ENCODE results near the gene CDC6. TPM values are rescaled to one million over a fixed set of nuclear protein-coding genes. Genes with fewer than 3 reads are reported as not detected.

Gene CDC6
- total RNA-seq, 1 donor from 2014 or later = 4.7 TPM

DNA sequence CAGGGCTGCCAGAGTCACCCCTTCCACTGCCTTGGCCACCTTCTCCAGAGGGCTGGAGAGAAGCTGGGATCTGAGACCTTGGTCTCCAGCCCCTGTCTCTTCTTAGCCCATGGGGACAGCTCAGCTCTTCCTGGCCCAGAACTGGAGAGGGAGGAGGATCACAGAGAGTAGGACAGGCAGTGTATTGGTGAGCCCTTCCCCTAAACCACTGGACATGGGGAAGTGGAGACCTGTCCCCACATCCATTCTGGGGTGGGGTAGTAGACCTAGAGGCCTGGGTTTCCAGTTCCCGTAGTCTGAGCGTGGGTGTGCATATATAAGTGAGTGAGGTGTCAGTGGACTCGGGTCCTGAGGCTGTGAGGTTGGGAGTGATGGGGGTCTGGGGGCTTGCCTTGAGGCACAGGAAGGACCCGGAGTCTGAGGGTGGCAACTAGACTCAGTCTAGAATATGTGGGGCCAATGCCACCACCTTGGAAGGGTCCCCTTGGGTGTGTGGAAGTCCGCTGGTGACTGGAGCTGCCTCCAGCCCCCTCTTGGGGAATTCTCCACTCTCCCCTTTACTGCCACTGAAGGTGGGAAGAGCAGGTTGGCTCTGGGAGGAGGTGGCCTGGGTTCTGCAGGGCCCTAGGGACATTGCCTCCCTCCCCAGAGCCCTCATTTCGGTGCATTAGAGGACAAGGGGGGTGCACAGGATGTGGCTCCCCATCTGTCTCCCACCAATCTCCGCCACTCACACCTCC, 56.9 kb downstream of the CDC6 start:
- peak overlapping the region; percentile 92 for H3K4me3 Mint-ChIP-seq (ENCODE audit: unreplicated experiment)
- peaks cover 22% of the 10 kb centered on the region for H3K27me3 Mint-ChIP-seq (ENCODE audit: unreplicated experiment)

DNA sequence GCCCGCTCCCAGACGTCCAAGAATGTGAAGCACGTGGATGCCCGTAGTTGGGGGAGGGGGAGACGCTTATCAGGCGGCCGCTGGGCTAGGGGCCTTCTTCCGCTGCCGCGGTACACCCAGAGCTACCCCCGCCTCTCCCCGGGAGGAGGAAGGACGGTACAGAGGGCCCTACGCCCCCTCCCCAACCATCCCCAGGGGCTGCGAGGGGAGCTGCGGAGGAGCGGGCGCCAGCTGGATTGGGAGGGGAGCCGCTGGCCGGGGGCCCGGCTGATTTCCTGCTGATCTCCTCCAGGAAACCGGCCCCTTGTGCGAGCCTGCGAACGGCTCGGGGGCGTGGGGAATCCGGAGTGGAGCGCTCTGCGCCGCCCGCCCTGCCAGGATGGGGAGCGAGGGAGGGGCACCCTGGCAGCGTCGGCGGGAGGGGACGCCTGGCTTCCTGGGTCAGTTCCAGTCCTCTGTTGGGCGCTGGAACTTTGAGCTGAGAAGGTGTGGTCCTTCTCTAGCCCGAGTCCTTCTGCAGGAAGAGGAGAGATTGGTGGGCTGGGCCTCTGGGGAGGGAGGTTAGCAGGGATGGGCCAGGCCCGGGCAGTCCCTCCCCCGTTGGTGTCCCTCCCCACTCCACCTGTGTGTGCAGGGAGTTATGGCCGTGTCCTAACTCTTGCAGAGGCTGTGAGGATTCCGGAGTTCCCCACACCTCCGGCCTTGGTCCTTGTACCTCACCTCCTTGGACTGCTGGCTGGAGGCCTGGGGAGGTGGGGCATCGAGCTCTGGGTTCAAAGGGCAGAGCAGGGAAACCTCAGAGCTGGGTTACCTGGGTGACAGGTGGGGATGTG, 57.7 kb downstream of the CDC6 start:
- peaks cover 36% of the 10 kb centered on the region for H3K4me1 Mint-ChIP-seq (ENCODE audit: low read depth, unreplicated experiment)
- TF ChIP-seq, protein P1, sequence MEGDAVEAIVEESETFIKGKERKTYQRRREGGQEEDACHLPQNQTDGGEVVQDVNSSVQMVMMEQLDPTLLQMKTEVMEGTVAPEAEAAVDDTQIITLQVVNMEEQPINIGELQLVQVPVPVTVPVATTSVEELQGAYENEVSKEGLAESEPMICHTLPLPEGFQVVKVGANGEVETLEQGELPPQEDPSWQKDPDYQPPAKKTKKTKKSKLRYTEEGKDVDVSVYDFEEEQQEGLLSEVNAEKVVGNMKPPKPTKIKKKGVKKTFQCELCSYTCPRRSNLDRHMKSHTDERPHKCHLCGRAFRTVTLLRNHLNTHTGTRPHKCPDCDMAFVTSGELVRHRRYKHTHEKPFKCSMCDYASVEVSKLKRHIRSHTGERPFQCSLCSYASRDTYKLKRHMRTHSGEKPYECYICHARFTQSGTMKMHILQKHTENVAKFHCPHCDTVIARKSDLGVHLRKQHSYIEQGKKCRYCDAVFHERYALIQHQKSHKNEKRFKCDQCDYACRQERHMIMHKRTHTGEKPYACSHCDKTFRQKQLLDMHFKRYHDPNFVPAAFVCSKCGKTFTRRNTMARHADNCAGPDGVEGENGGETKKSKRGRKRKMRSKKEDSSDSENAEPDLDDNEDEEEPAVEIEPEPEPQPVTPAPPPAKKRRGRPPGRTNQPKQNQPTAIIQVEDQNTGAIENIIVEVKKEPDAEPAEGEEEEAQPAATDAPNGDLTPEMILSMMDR (IDR thresholded peaks at IDR 0.05; ENCODE audit: partially characterized antibody, unreplicated experiment) = no peak
- peaks cover 16% of the 10 kb centered on the region for H3K9me3 Mint-ChIP-seq (ENCODE audit: unreplicated experiment)
- peaks cover 24% of the 10 kb centered on the region for H3K27me3 Mint-ChIP-seq (ENCODE audit: unreplicated experiment)
- DNase-seq = peak; percentile 55
- peak overlapping the region; percentile 92 for H3K4me3 Mint-ChIP-seq (ENCODE audit: unreplicated experiment)
- H3K36me3 Mint-ChIP-seq (ENCODE audit: unreplicated experiment) = peaks cover 5% of the 10 kb centered on the region
- H3K27ac Mint-ChIP-seq (ENCODE audit: unreplicated experiment) = no peak overlapping the region

More for the DNA sequence above, 56.9 kb downstream of the CDC6 start:
- Mint-ChIP-seq H3K4me1 (ENCODE audit: low read depth, unreplicated experiment) (peaks cover 30% of the 10 kb centered on the region), H3K27ac (ENCODE audit: unreplicated experiment) (peak overlapping the region; percentile 64), H3K9me3 (ENCODE audit: unreplicated experiment) (peaks cover 14% of the 10 kb centered on the region), H3K36me3 (ENCODE audit: unreplicated experiment) (peaks cover 8% of the 10 kb centered on the region)
- TF ChIP-seq, protein P1 (IDR thresholded peaks at IDR 0.05; ENCODE audit: partially characterized antibody, unreplicated experiment) = no peak
- no peak for DNase-seq

DNA sequence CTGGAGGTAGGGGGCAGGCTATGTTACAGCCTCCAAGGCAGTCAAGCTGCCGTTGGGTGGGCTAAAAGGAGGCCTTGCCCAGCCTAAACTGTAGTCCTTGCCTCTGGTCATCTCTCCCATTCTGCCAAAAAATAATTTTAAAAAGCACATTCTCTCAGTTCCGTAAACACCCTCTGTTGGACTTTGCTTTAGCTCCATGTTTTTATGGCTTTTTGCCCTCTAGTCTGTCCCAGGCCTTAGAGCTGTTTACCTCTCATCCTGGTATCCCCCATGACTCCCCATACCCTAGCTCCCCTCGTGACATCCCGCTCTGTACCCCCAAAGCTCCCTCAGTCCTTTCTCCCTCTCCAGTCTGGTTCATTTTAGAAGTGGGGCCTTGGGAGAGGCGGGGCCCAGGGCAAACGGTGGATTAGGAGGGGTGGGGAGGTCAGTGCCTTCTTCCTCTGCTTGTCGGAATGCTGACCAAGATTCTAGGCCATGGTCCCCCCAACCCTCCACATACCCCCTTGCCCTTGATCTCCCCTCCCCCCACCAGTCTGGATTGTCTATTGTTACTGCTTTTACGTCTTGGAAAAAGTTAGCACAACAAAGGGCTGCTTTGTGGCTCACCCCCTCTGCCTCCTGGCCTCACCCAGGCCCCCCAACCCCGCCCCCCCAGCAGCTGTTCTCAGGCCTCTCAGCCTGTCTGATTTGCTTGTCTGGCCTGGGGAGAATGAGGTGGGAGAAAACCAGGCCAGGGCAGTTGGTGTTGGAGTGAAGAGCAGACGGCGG, 58.5 kb downstream of the CDC6 start:
- Mint-ChIP-seq H3K4me1 (ENCODE audit: low read depth, unreplicated experiment) (peaks cover 35% of the 10 kb centered on the region), H3K9me3 (ENCODE audit: unreplicated experiment) (peaks cover 18% of the 10 kb centered on the region), H3K27ac (ENCODE audit: unreplicated experiment) (no peak overlapping the region), H3K36me3 (ENCODE audit: unreplicated experiment) (peaks cover 3% of the 10 kb centered on the region), H3K27me3 (ENCODE audit: unreplicated experiment) (peaks cover 22% of the 10 kb centered on the region), H3K4me3 (ENCODE audit: unreplicated experiment) (peak overlapping the region; percentile 92)
- TF ChIP-seq, protein P1 (IDR thresholded peaks at IDR 0.05; ENCODE audit: partially characterized antibody, unreplicated experiment) = no peak
- DNase-seq = no peak

DNA sequence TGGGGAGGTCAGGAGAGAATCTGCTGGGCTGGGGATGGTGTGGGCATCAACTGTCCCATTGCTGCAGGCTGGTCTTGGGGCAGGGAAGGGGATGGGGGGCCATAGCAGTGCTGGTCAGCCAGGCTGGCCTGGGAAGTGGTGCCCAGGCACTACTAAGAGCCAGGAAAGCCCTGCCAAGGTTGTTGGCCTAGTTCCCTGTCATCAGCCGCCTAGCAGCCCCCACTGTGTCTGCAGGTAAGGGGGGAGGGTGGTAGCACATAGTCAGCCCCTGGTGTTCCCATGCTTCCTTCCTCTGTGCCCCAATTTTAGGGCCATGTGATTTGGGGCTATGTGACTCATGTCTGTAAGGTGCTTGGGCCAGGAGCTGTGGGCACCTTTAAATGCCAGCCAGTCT, 59.1 kb downstream of the CDC6 start:
- Mint-ChIP-seq H3K36me3 (ENCODE audit: unreplicated experiment) (peaks cover 3% of the 10 kb centered on the region), H3K27ac (ENCODE audit: unreplicated experiment) (no peak overlapping the region)

More for the DNA sequence above, 59.1 kb downstream of the CDC6 start:
- no peak for DNase-seq
- Mint-ChIP-seq H3K27me3 (ENCODE audit: unreplicated experiment) (peaks cover 22% of the 10 kb centered on the region), H3K4me1 (ENCODE audit: low read depth, unreplicated experiment) (peaks cover 38% of the 10 kb centered on the region), H3K9me3 (ENCODE audit: unreplicated experiment) (peaks cover 18% of the 10 kb centered on the region), H3K4me3 (ENCODE audit: unreplicated experiment) (peak overlapping the region; percentile 92)
- TF ChIP-seq, protein P1 (IDR thresholded peaks at IDR 0.05; ENCODE audit: partially characterized antibody, unreplicated experiment) = no peak
